ENCODE measurements around the gene TSEN15.

Gene TSEN15

DNA sequence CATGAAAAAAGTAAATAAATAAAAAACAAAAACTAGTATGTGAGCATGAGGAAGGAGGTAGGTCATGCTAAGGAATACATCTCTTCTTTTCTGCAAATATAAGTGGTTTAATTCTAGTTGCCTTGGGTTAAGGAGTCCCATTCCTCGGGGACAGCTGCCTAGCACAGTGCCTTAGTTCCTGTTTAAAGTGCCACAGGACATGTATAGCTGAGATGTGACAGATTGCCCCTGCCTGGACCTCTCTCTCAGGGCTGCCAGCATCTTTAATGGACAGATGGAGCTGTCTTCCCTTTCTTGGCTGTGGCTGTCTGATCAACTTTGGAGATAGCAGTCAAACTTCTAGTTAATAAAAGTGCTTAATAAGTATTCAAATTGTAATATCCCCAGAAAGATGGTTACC, 50.0 kb downstream of the TSEN15 start:
- no peak for DNase-seq (ENCODE audit: low spot score)

DNA sequence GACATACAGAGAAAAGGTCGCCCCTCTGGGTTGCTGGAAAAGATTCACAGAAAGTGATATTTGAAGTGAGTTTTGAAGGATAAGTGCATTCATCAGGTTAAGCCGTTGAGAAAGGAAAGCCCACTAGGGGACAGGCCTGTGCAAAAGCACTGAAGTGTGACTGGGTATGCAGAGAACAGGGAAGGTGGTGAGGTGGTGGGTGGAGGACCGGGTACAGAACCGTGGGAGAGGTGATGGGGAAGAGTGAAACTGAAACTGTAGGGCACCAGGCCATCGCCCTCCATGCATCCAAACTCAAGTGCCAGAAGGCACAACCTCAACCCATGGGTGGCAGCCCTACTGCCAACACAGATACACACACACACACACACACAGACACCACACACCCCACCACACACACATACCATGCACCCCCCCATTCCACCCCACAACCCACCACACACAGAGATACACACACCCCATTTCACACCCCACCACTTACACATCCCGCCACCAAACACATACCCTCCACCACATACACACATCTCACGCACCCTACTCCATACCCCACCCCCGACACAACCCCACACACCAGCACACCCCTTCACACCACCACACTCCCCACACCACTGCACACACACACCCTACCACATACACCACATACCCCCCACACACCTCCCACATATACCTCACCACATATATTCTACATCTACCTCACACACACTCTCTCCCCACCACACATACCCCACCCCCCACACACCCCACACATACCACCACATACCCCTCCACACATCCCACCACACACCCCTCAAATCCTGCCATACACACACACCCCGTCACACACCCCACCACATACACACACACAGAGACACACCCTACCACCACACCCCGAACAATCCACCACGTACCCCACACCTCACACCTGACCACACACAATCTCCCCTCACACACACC, 59.0 kb downstream of the TSEN15 start:
- no peak for DNase-seq (ENCODE audit: low spot score)

DNA sequence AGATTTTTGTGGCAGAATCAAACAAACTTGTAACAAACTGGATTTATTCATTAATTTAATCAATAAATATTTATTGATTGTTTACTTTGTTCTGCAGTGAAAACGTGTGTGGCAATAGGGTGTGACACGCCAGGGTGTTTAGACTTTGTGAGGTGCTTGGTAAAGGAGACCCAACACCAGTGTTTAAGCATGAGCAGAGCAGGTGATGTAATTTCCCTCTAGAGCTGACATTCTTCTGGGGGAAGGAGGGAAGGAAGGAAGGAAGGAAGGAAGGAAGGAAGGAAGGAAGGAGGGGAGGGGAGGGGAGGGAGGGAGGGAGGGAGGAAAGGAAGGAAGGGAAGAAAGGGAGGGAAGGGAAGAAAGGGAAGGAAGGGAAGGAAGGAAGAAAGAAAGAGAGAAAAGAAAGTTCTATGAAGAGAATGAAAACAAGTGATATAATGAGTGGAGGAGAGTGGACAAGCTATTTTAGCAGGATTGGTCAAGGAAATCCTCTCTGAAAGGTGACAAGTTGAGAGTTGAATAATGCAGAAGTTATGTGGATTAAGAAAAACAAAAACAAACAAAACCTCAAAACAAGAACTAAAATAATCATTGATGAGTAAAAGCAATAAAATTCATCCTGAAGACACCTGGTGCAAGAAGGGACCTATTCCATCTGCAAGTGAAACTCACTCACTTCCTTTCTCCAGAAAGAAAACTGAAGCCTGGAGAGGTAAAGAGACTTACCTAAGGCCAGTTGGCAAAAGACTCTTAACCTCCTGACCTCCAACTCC, 60.8 kb downstream of the TSEN15 start:
- DNase-seq (ENCODE audit: low spot score): no peak

DNA sequence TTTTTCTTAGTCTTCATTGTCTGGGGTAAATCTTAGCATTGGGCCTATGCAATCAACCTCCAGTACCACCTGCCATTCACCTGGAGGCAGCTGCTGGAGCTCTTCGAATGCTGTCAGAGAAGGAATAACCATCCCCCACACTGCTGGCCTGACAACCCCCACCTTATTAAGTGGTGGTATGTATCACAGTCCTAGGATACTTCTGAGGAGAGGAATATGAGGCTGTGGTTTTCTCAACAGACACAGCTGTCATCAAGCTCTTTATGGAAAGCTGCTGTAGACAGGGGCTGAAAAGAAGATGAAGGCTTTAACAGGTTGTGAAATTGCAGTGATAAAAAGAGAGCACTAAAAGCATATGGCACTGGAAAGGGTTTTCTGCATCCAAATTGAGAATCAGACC, 61.7 kb downstream of the TSEN15 start:
- DNase-seq (ENCODE audit: low spot score): no peak

DNA sequence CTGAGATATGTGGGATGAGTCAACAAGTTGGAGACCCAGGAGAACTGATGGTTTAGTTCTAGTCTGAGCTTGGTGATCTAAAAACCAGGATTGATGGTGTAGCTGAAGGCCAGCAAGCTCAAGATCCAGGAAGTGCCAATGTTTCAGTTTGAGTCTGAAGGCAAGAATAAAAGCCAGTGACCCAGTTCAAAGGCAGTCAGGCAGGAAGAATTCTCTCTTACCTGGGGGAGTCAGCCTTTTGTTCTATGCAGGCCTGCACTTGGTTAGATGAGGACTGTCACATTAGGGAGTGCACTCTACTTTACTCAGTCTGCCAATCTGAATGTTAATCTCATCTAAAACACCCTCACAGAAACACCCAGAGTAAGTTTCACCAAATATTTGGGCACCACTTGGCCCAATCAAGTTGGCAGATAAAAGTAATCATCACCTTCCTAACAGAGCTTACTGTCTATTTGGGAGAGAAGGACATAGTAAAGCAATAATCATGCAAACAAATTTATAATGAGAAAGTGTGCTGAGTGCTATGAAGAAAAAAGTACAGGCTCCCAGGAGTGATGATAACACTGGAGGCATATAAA, 63.4 kb downstream of the TSEN15 start:
- DNase-seq (ENCODE audit: low spot score): no peak

DNA sequence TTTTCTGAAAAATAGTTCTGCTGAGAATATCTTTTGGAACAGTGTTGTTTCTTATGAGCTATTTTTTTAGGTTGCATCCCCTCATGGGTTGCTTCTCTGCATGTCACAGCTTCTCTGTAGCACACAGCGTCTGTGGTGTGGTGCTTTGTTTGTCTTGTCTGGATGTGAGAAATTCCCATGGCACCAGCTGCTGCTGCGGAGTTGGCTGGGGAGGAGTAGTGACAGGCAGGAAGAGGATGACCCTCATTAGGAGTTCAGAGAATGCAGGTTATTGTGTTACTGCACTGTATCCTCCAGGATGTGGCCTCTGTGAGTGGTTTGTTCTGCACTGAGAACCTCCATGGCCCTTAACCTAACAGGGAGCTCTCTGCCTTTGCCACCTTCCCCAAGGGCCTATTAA, 64.8 kb downstream of the TSEN15 start:
- DNase-seq (ENCODE audit: low spot score): no peak

DNA sequence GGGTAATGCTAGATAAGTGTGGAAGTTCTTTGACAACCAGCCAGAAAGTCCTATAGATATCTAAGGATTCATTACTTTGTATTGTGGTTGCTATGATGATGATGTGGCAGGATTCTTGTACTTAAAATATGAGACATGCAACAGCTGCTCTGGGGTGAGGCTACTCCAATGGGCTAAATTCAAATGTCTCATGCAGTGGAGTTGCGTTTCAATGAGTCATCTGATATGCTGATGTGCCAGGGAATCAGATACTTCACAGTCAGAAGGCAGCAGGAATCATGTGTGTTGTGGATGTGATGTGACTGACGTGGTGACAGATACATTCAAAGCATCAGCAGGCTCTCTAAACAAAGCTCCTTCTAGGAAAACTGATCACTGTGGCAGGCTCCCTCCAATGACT, 66.5 kb downstream of the TSEN15 start:
- no peak for DNase-seq (ENCODE audit: low spot score)
